Measurements from ENCODE around the gene LRP11.

Gene LRP11

GRCh38 chr6:149859368-149859767, 4.8 kb downstream of the LRP11 start:
- TF ChIP-seq CTCF (conservative IDR thresholded peaks at IDR 0.05), result no peak
- H3K27ac ChIP-seq, result no peak overlapping the region

GRCh38 chr6:149857541-149857940, 6.6 kb downstream of the LRP11 start:
- peak overlapping the region; percentile 93 for H3K27ac ChIP-seq

GRCh38 chr6:149856256-149856994, 7.7 kb downstream of the LRP11 start:
- H3K27ac ChIP-seq, result peak overlapping the region; percentile 93
- TF ChIP-seq CTCF (conservative IDR thresholded peaks at IDR 0.05), result no peak

More at GRCh38 chr6:149857541-149857940, 6.6 kb downstream of the LRP11 start:
- TF ChIP-seq CTCF (conservative IDR thresholded peaks at IDR 0.05), result no peak

- peak overlapping the region; percentile 93 for H3K27ac ChIP-seq
- no peak for TF ChIP-seq CTCF (conservative IDR thresholded peaks at IDR 0.05)
Measured at GRCh38 chr6:149855741-149856140, 8.4 kb downstream of the LRP11 start.

GRCh38 chr6:149855040-149855654, 9.0 kb downstream of the LRP11 start:
- TF ChIP-seq CTCF (conservative IDR thresholded peaks at IDR 0.05), result no peak
- H3K27ac ChIP-seq, result peak overlapping the region; percentile 93

- H3K27ac ChIP-seq, result peak overlapping the region; percentile 93
- no peak for TF ChIP-seq CTCF (conservative IDR thresholded peaks at IDR 0.05)
Measured at GRCh38 chr6:149854532-149854931, 9.6 kb downstream of the LRP11 start.

GRCh38 chr6:149854017-149854416, 10.1 kb downstream of the LRP11 start:
- H3K27ac ChIP-seq, result peak overlapping the region; percentile 93

GRCh38 chr6:149852881-149853280, 11.3 kb downstream of the LRP11 start:
- peak overlapping the region; percentile 93 for H3K27ac ChIP-seq
- TF ChIP-seq CTCF (conservative IDR thresholded peaks at IDR 0.05), result no peak

All from VCaP (cell line).